ENCODE data around the gene DPP8. TPM values are rescaled to one million over a fixed set of nuclear protein-coding genes. Genes with fewer than 3 reads are reported as not detected.
A peak's percentile ranks its signal among the peaks of the same experiment; 100 is the strongest.

Gene DPP8
- polyA plus RNA-seq, 2 of the 4 experiments (the other 2 are of a cell fraction): 24.4 to 41.8 TPM

DNA sequence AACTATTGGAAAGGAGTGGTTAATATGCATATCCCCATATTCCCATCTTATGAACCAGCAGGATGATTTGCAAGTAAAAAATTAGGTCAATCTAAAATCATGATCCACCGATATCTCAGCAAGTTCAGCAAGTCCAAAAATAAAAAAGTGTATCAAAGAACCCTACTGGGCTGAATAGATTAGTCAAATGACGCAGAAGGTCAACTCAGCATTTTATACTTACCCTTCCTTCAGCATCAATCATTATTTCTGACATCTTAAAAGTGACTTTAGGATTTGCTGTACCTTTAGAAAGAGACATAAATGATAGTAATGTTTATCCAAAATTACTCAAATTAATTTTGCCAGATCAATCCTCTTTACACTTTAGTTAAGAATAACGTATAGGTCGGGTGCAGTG, 32.6 kb downstream of the DPP8 start:
- Histone ChIP-seq H3K27ac (no peak overlapping the region), H3K4me3 (no peak overlapping the region), H3K9me3 (no peaks in the 10 kb centered on the region), H3K4me2 (no peak overlapping the region), H3K4me1 (no peaks in the 10 kb centered on the region)
- FAIRE-seq (no peak), ATAC-seq (no peak), DNase-seq (ENCODE audit: low read depth in 1 of 2, low spot score in 1 of 2) (no peak)
- 91% methylated on average over 4 of the region's 4 CpGs for WGBS (ENCODE audit: missing lambda C conversion rate)
- TF ChIP-seq ZFP36 (IDR thresholded peaks at IDR 0.05; ENCODE audit: borderline replicate concordance, partially characterized antibody): no peak
- peak; percentile 37 for TF ChIP-seq MAFK (IDR thresholded peaks at IDR 0.05; ENCODE audit: partially characterized antibody)
- CTCF ChIA-PET: no interaction called here
- POLR2A ChIA-PET: no interaction called here

DNA sequence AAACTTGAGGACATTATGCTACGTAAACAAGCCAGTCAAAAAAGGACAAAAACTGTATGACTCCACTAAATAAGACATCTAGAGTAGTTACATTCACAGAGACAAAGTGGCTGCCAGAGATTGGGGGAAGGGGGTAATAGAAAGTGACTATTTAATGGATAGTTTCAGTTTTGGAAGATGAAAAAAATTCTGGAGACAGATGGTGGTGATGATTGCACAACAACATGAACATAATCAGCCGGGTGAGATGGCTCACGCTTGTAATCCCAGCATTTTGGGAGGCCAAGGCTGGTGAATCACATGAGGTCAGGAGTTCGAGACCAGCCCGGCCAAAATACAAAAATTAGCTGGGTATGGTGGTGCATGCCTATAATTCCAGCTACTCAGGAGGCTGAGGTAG, 40.6 kb downstream of the DPP8 start:
- ChIA-PET POLR2A (interaction anchor here (1.2 kb wide), 1 partner anchor 40 kb away, joined by 3 read pairs; no protein-coding TSS in a partner anchor), CTCF (no interaction called here)
- Histone ChIP-seq H3K9me3 (no peaks in the 10 kb centered on the region), H3K27ac (no peak overlapping the region), H3K4me1 (no peaks in the 10 kb centered on the region), H3K4me2 (no peak overlapping the region), H3K4me3 (no peak overlapping the region)
- no peak for FAIRE-seq
- WGBS (ENCODE audit: missing lambda C conversion rate): 85% methylated on average over 5 of the region's 5 CpGs
- no peak for ATAC-seq
- DNase-seq (ENCODE audit: low read depth in 1 of 2, low spot score in 1 of 2): no peak
- TF ChIP-seq EP300 (IDR thresholded peaks at IDR 0.05) (no peak), CEBPB (IDR thresholded peaks at IDR 0.05) (peak; percentile 28 to 61; a peak in 3 of 4 replicates), RCOR1 (IDR thresholded peaks at IDR 0.05; ENCODE audit: low read depth, low read length) (no peak)

DNA sequence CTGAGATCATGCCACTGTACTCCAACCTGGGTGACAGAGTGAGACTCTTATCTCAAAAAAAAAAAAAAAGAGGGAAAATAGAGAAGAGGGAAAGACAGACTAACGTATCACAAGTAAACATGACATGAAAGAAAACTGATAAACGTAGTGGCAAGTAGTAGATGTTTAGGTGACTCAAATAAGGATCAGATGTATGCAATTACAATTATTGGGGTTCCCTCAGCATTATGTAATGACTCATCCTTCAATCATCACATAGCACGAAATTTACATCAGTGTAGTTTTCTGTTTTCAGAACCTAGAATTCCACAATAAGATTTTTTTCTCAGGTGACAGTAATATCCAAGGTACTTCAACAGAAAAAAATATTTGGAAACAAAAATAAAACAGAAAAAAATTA, 46.6 kb downstream of the DPP8 start:
- 0 out of 3 replicates have a peak, but pooled peaks cover 5% of the 10 kb centered on the region for H3K4me1 ChIP-seq
- POLR2A ChIA-PET: interaction anchor here (0.7 kb wide), 1 partner anchor 113 kb away, joined by 3 read pairs; no protein-coding TSS in a partner anchor
- 88% methylated on average over 3 of the region's 3 CpGs for WGBS (ENCODE audit: missing lambda C conversion rate)
- FAIRE-seq (no peak), ATAC-seq (no peak), DNase-seq (ENCODE audit: low read depth in 1 of 2, low spot score in 1 of 2) (no peak)
- no peak overlapping the region for H3K4me3 ChIP-seq
- H3K9me3 ChIP-seq: no peaks in the 10 kb centered on the region
- CTCF ChIA-PET: interaction anchor here (0.6 to 4.0 kb wide), 3 partner anchors 15 to 1966 kb away, joined by 3 to 19 read pairs (median 3); no protein-coding TSS in a partner anchor
- no peak overlapping the region for H3K27ac ChIP-seq
- no peak for TF ChIP-seq KDM5A (IDR thresholded peaks at IDR 0.05)
- TF ChIP-seq FOSL2 (IDR thresholded peaks at IDR 0.05): no peak
- TF ChIP-seq FOSL2 (CRISPR knock-in tag; IDR thresholded peaks at IDR 0.05): peak; percentile 64
- H3K4me2 ChIP-seq: no peak overlapping the region

DNA sequence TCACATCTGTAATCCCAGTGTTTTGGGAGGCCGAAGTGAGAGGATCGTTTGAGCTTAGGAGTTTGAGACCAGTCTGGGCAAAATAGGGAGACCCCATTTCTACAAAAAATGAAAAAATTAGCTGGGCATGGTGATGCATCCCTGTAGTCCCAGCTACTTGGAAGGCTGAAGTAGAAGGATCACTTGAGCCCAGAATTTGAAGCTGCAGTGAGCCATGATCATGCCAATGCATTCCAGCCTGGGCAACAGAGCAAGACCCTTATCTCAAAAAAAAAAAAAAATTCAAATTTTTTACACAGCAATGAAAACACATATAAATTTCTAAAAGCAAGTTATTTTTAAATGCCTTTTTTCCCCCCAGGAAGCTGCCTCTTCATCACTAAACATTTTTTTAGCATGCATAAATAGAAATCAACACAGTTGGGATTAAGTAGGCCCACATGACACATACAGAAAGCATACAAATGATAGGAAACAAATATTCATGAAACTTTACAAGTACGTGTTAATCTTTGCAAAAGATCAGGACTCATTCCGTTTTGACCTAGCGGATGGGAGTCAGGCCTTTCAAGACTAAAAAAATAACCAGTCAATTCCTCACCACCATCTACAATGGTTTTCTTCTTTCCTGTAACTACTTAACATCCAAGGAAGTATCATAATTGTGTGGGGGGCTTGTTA, 49.1 kb downstream of the DPP8 start:
- H3K27ac ChIP-seq: no peak overlapping the region
- no peak for DNase-seq (ENCODE audit: low read depth in 1 of 2, low spot score in 1 of 2)
- ATAC-seq: no peak
- no peak for TF ChIP-seq FOSB (CRISPR knock-in tag; IDR thresholded peaks at IDR 0.05)
- TF ChIP-seq ZSCAN20 (CRISPR knock-in tag; IDR thresholded peaks at IDR 0.05): no peak
- TF ChIP-seq BHLHE40 (IDR thresholded peaks at IDR 0.05; ENCODE audit: low read depth, low read length): no peak
- TF ChIP-seq JUN (IDR thresholded peaks at IDR 0.05): no peak
- TF ChIP-seq SMC3 (IDR thresholded peaks at IDR 0.05): no peak
- TF ChIP-seq CBX2 (IDR thresholded peaks at IDR 0.05; ENCODE audit: borderline replicate concordance, low read depth): no peak
- TF ChIP-seq CEBPB (IDR thresholded peaks at IDR 0.05): no peak
- no peak for TF ChIP-seq SREBF2 (IDR thresholded peaks at IDR 0.05)
- TF ChIP-seq, protein P1, sequence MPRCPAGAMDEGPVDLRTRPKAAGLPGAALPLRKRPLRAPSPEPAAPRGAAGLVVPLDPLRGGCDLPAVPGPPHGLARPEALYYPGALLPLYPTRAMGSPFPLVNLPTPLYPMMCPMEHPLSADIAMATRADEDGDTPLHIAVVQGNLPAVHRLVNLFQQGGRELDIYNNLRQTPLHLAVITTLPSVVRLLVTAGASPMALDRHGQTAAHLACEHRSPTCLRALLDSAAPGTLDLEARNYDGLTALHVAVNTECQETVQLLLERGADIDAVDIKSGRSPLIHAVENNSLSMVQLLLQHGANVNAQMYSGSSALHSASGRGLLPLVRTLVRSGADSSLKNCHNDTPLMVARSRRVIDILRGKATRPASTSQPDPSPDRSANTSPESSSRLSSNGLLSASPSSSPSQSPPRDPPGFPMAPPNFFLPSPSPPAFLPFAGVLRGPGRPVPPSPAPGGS (IDR thresholded peaks at IDR 0.05): no peak
- no peak for TF ChIP-seq HOXB5 (CRISPR knock-in tag; IDR thresholded peaks at IDR 0.05)
- TF ChIP-seq, protein P2, sequence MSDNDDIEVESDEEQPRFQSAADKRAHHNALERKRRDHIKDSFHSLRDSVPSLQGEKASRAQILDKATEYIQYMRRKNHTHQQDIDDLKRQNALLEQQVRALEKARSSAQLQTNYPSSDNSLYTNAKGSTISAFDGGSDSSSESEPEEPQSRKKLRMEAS (IDR thresholded peaks at IDR 0.05): no peak
- TF ChIP-seq MAFK (IDR thresholded peaks at IDR 0.05; ENCODE audit: partially characterized antibody): no peak
- no peak for TF ChIP-seq HDAC2 (IDR thresholded peaks at IDR 0.05)
- TF ChIP-seq ZC3H11A (IDR thresholded peaks at IDR 0.05): no peak
- no peak for TF ChIP-seq EP300 (IDR thresholded peaks at IDR 0.05)
- no peak for TF ChIP-seq CHD4 (IDR thresholded peaks at IDR 0.05; ENCODE audit: borderline replicate concordance)
- no peaks in the 10 kb centered on the region for H3K9me3 ChIP-seq
- POLR2A ChIA-PET: interaction anchor here (1.2 kb wide), 1 partner anchor 19 kb away, joined by 3 read pairs; no protein-coding TSS in a partner anchor
- no peak for FAIRE-seq
- 0 out of 3 replicates have a peak, but pooled peaks cover 5% of the 10 kb centered on the region for H3K4me1 ChIP-seq
- no peak overlapping the region for H3K4me2 ChIP-seq
- no peak overlapping the region for H3K4me3 ChIP-seq
- 91% methylated on average over 5 of the region's 5 CpGs for WGBS (ENCODE audit: missing lambda C conversion rate)
- CTCF ChIA-PET: interaction anchor here (0.6 to 4.4 kb wide), 6 partner anchors 14 to 176 kb away, joined by 3 to 24 read pairs (median 3); no protein-coding TSS in a partner anchor

All from A549 (cell line).